ENCODE results near the gene STARD4. TPM values are rescaled to one million over a fixed set of nuclear protein-coding genes. Genes with fewer than 3 reads are reported as not detected.

STARD4 gene
- total RNA-seq, 4 donors from 2014 or later: 8.6 to 35.6 (median 18.9) TPM

DNA sequence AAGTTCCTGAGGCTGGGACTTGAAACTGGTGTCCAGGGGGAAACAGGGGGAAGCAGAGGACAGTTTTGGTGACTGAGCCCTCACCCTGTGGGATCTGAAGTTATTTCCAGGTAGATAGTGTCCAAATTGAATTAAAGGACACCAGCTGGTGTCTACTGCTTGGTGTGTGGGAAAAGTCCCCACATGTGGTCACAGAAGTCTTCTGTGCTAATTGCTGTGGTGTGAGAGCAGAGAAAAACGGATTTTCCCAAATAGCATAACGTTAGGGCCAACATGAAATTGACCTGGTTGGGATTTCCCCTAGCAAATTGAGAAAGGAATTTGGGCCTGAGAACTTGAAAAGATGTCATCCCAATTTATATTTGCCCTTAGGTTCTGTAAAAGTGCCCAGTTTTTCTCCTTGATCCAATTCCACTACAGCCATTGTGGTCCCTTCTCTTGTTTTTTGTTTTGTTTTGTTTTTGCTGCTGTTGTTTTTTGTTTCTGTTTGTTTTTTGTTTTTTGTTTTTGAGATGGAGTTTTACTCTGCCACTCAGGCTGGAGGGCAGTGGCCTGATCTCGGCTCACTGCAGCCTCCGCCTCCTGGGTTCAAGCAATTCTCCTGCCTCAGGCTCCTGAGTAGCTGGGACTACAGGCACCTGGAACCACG, 5.6 kb upstream of the STARD4 start:
- Histone ChIP-seq H3K36me3 (no peaks in the 10 kb centered on the region), H3K27me3 (peaks cover 0 to 7% (median 0%) of the 10 kb centered on the region in 4 donors), H3K4me1 (peaks cover 0 to 21% (median 0%) of the 10 kb centered on the region in 3 donors), H3K4me3 (no peak overlapping the region), H3K27ac (no peak overlapping the region), H3K9me3 (no peaks in the 10 kb centered on the region)
- intact Hi-C loops (cut with DNase I): no loop called here
- TF ChIP-seq POLR2A (IDR thresholded peaks at IDR 0.05): no peak
- TF ChIP-seq, protein P1, sequence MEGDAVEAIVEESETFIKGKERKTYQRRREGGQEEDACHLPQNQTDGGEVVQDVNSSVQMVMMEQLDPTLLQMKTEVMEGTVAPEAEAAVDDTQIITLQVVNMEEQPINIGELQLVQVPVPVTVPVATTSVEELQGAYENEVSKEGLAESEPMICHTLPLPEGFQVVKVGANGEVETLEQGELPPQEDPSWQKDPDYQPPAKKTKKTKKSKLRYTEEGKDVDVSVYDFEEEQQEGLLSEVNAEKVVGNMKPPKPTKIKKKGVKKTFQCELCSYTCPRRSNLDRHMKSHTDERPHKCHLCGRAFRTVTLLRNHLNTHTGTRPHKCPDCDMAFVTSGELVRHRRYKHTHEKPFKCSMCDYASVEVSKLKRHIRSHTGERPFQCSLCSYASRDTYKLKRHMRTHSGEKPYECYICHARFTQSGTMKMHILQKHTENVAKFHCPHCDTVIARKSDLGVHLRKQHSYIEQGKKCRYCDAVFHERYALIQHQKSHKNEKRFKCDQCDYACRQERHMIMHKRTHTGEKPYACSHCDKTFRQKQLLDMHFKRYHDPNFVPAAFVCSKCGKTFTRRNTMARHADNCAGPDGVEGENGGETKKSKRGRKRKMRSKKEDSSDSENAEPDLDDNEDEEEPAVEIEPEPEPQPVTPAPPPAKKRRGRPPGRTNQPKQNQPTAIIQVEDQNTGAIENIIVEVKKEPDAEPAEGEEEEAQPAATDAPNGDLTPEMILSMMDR (IDR thresholded peaks at IDR 0.05): no peak
- 80 to 91% methylated on average over 5 of the region's 5 CpGs for WGBS, 2 donors
- DNase-seq: no peak

DNA sequence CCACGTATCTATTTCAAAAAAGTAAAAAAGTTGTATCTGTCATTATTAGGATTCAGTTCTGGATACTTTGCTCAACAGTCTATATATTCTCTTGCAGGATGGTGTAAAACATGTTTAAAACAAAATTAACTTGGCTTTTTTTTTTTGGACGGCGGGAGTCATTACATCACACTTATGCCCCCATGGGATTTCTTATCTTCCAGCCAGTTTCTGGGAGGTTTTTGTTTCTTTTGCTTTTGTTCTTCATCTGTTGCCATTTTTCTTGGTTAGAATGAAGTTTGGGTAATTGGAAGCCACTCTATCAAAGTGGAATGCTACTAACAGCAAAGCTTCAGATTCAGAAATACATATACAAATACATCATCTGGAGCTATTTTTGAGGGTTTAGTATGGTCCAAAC, 1.8 kb upstream of the STARD4 start:
- Histone ChIP-seq H3K4me3 (no peak overlapping the region), H3K9me3 (no peaks in the 10 kb centered on the region)
- intact Hi-C loops (cut with DNase I): no loop called here

DNA sequence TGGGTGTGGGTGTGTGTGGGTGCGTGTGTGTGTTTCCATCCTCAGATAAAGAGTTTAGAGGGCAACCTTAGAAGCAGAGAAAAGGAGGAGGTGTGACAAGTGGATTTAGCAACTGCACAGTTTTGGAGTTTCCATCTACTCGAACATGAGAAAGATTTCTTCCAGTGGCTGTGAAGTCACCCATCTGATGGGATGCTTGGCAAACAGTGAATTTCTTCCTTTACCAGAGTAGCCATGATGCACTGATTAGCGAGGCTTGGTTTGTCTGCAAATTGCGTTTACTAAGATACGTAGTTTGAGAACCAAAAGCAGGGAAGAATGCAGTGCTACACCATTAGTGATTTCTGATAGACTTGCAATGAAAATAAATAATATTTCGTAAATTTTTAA, 791 bp upstream of the STARD4 start:
- no peak for TF ChIP-seq POLR2A (IDR thresholded peaks at IDR 0.05)
- TF ChIP-seq, protein P1 (IDR thresholded peaks at IDR 0.05): no peak
- 26 to 39% methylated on average over 6 of the region's 6 CpGs for WGBS, 2 donors
- H3K9me3 ChIP-seq: no peaks in the 10 kb centered on the region
- intact Hi-C loops (cut with DNase I): no loop called here
- H3K4me1 ChIP-seq: peaks cover 0 to 38% (median 11%) of the 10 kb centered on the region in 3 donors
- no peaks in the 10 kb centered on the region for H3K27me3 ChIP-seq
- peak overlapping the region; percentile 88 to 94 (median 92) for H3K27ac ChIP-seq
- H3K4me3 ChIP-seq: peak overlapping the region; percentile 74 to 96 (median 90)
- H3K36me3 ChIP-seq: no peaks in the 10 kb centered on the region
- no peak for DNase-seq

More for the DNA sequence above, 1.8 kb upstream of the STARD4 start:
- no peaks in the 10 kb centered on the region for H3K27me3 ChIP-seq
- no peak for DNase-seq
- no peak overlapping the region for H3K27ac ChIP-seq
- WGBS, 2 donors: 67 to 86% methylated on average over 3 of the region's 3 CpGs
- TF ChIP-seq POLR2A (IDR thresholded peaks at IDR 0.05): no peak
- TF ChIP-seq, protein P1 (IDR thresholded peaks at IDR 0.05): no peak
- peaks cover 0 to 38% (median 11%) of the 10 kb centered on the region in 3 donors for H3K4me1 ChIP-seq
- H3K36me3 ChIP-seq: no peaks in the 10 kb centered on the region

DNA sequence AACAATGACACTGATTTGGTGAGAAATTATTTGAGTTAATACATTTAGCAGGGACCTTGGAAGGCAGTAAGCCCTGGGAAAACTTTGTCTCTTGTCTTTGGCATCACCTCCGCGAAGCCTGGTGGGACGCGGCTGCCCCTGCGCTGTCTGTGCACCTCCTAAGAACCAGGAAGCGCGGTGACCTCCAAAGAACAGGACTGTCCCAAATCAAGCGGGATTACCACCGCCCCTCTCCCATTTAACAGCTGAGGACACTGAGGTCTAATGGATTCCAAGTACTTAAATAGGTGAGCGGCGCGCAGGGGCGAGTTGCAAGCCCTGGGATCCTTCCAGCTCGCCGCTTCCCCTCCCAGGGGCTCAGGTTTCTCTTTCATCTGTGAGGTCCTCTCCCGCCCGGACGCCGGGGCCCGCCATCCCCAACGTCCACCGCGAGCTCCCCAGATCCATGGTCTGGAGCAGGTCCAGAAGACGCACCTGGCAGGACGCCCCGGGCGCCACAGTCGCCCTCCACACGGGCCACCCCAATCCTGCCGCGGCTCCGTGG, 432 bp downstream of the STARD4 start:
- Histone ChIP-seq H3K4me1 (peaks cover 0 to 38% (median 11%) of the 10 kb centered on the region in 3 donors), H3K4me3 (peak overlapping the region; percentile 74 to 96 (median 90)), H3K27ac (peak overlapping the region; percentile 88 to 94 (median 92)), H3K27me3 (no peaks in the 10 kb centered on the region), H3K9me3 (no peaks in the 10 kb centered on the region), H3K36me3 (no peaks in the 10 kb centered on the region)
- no peak for DNase-seq
- no peak for TF ChIP-seq POLR2A (IDR thresholded peaks at IDR 0.05)
- TF ChIP-seq, protein P1 (IDR thresholded peaks at IDR 0.05): no peak
- intact Hi-C loops (cut with DNase I): no loop called here
- 0% methylated on average over 7 of the region's 32 CpGs for WGBS, 2 donors

DNA sequence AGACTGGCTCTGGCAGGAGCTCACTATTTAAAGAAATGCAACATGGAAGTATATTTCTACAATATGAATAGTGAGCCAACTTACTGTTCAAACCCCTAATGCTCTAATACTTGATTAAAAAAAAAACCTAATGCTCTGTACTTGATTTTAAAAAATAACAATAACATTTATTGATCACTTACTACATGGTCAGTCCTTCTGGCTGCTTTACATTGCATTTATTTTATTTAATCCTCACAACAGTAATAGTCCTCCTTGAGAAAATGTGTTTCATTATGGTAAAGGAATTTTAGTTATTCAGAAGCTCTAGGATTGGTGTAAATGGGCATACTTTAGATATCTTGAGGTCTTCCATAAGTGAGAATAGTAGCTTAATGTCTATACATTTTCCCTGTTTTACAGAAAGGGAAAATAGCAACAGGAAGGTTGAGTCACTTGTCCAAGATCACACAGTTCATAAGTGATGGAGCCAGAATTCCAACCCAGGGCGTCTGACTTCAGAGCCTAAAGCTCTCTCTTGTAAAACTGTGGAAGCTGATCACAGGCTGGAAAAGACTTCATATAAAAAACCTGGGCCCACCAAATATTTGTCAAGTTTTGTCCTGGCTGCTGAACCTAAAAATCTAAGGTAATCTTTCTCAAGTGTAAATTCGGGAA, 1.0 kb downstream of the STARD4 start:
- H3K36me3 ChIP-seq: no peaks in the 10 kb centered on the region
- intact Hi-C loops (cut with DNase I): no loop called here
- no peak for DNase-seq
- H3K4me3 ChIP-seq: peak overlapping the region; percentile 74 to 96 (median 90)
- H3K4me1 ChIP-seq: peaks cover 0 to 38% (median 11%) of the 10 kb centered on the region in 3 donors
- H3K27me3 ChIP-seq: no peaks in the 10 kb centered on the region
- peak overlapping the region; percentile 88 to 94 (median 92) for H3K27ac ChIP-seq
- 6 to 7% methylated on average over 2 of the region's 2 CpGs for WGBS, 2 donors
- no peaks in the 10 kb centered on the region for H3K9me3 ChIP-seq
- TF ChIP-seq, protein P1 (IDR thresholded peaks at IDR 0.05): no peak
- TF ChIP-seq POLR2A (IDR thresholded peaks at IDR 0.05): no peak

Data from esophagus squamous epithelium (tissue), 5 donors.